ENCODE results near the gene MEX3C. TPM values are rescaled to one million over a fixed set of nuclear protein-coding genes. Genes with fewer than 3 reads are reported as not detected.

Gene MEX3C
- total and polyA plus RNA-seq, 5 donors from 2014 or later = 6.4 to 84.3 (median 10.2) TPM

GRCh38 chr18:51170664-51171063 lies 26.8 kb downstream of the MEX3C start:
- Mint-ChIP-seq H3K27ac (peak overlapping the region in 1 of 3 donors; percentile 82), H3K36me3 (peaks cover 8% of the 10 kb centered on the region), H3K4me3 (no peak overlapping the region), H3K9me3 (no peaks in the 10 kb centered on the region), H3K27me3 (peaks cover under 1% of the 10 kb centered on the region), H3K4me1 (peaks cover 26 to 68% (median 60%) of the 10 kb centered on the region in 4 donors)
- peak in 1 of 3 donors; percentile 55 for DNase-seq
- Histone ChIP-seq H3K27ac (ENCODE audit: insufficient read depth, low read length, poor library complexity, severe bottlenecking) (no peak overlapping the region), H3K4me1 (ENCODE audit: control insufficient read depth, insufficient read depth, low read length, poor library complexity, severe bottlenecking) (peaks cover 16% of the 10 kb centered on the region), H3K36me3 (ENCODE audit: control insufficient read depth, insufficient read depth, low read length) (peaks cover 15% of the 10 kb centered on the region), H3K9me3 (ENCODE audit: control insufficient read depth in 2 of 2, low read length in 2 of 2) (no peaks in the 10 kb centered on the region), H3K27me3 (ENCODE audit: control insufficient read depth, insufficient read depth, low read length) (no peaks in the 10 kb centered on the region), H3K4me3 (ENCODE audit: low read depth, low read length) (no peak overlapping the region)
- ATAC-seq (ENCODE audit: low read depth in 2 of 2) = no peak

GRCh38 chr18:51169731-51170130 lies 27.8 kb downstream of the MEX3C start:
- peaks cover 16% of the 10 kb centered on the region for H3K4me1 ChIP-seq (ENCODE audit: control insufficient read depth, insufficient read depth, low read length, poor library complexity, severe bottlenecking)
- peak overlapping the region; percentile 58 for H3K27ac ChIP-seq (ENCODE audit: insufficient read depth, low read length, poor library complexity, severe bottlenecking)
- peaks cover 5% of the 10 kb centered on the region for H3K36me3 Mint-ChIP-seq
- ATAC-seq (ENCODE audit: low read depth in 2 of 2) (no peak), DNase-seq (peak in 1 of 3 donors; percentile 45)
- H3K27ac Mint-ChIP-seq = peak overlapping the region; percentile 50 to 82 (median 73)
- H3K36me3 ChIP-seq (ENCODE audit: control insufficient read depth, insufficient read depth, low read length) = peaks cover 9% of the 10 kb centered on the region
- no peaks in the 10 kb centered on the region for H3K9me3 ChIP-seq (ENCODE audit: control insufficient read depth in 2 of 2, low read length in 2 of 2)
- peak overlapping the region in 2 of 4 donors; percentile 21 to 84 for H3K4me3 Mint-ChIP-seq
- peaks cover 6% of the 10 kb centered on the region for H3K27me3 Mint-ChIP-seq
- H3K4me3 ChIP-seq (ENCODE audit: low read depth, low read length) = peak overlapping the region; percentile 59
- H3K4me1 Mint-ChIP-seq = peaks cover 26 to 72% (median 57%) of the 10 kb centered on the region in 4 donors
- H3K9me3 Mint-ChIP-seq = no peaks in the 10 kb centered on the region
- no peaks in the 10 kb centered on the region for H3K27me3 ChIP-seq (ENCODE audit: control insufficient read depth, insufficient read depth, low read length)

GRCh38 chr18:51168960-51169662 lies 28.4 kb downstream of the MEX3C start:
- Mint-ChIP-seq H3K27me3 (peaks cover 6% of the 10 kb centered on the region), H3K4me3 (peak overlapping the region in 3 of 4 donors; percentile 16 to 50 (median 23)), H3K4me1 (peaks cover 26 to 69% (median 53%) of the 10 kb centered on the region in 4 donors), H3K27ac (peak overlapping the region; percentile 50 to 89 (median 82)), H3K36me3 (peaks cover 3% of the 10 kb centered on the region), H3K9me3 (no peaks in the 10 kb centered on the region)
- Histone ChIP-seq H3K4me3 (ENCODE audit: low read depth, low read length) (peak overlapping the region; percentile 59), H3K4me1 (ENCODE audit: control insufficient read depth, insufficient read depth, low read length, poor library complexity, severe bottlenecking) (peaks cover 16% of the 10 kb centered on the region), H3K9me3 (ENCODE audit: control insufficient read depth in 2 of 2, low read length in 2 of 2) (no peaks in the 10 kb centered on the region), H3K36me3 (ENCODE audit: control insufficient read depth, insufficient read depth, low read length) (peaks cover 6% of the 10 kb centered on the region), H3K27ac (ENCODE audit: insufficient read depth, low read length, poor library complexity, severe bottlenecking) (peak overlapping the region; percentile 58), H3K27me3 (ENCODE audit: control insufficient read depth, insufficient read depth, low read length) (no peaks in the 10 kb centered on the region)
- DNase-seq = peak in 2 of 3 donors; percentile 26 to 85
- ATAC-seq (ENCODE audit: low read depth in 2 of 2) = peak in 1 of 2 donors; percentile 57

GRCh38 chr18:51168026-51168742 lies 29.3 kb downstream of the MEX3C start:
- Histone ChIP-seq H3K27me3 (ENCODE audit: control insufficient read depth, insufficient read depth, low read length) (no peaks in the 10 kb centered on the region), H3K4me3 (ENCODE audit: low read depth, low read length) (no peak overlapping the region), H3K4me1 (ENCODE audit: control insufficient read depth, insufficient read depth, low read length, poor library complexity, severe bottlenecking) (peaks cover 16% of the 10 kb centered on the region), H3K27ac (ENCODE audit: insufficient read depth, low read length, poor library complexity, severe bottlenecking) (no peak overlapping the region), H3K9me3 (ENCODE audit: control insufficient read depth in 2 of 2, low read length in 2 of 2) (no peaks in the 10 kb centered on the region), H3K36me3 (ENCODE audit: control insufficient read depth, insufficient read depth, low read length) (peaks cover 3% of the 10 kb centered on the region)
- no peaks in the 10 kb centered on the region for H3K36me3 Mint-ChIP-seq
- peak overlapping the region in 3 of 4 donors; percentile 23 to 54 (median 44) for H3K4me3 Mint-ChIP-seq
- H3K9me3 Mint-ChIP-seq = no peaks in the 10 kb centered on the region
- DNase-seq = peak in 1 of 3 donors; percentile 44
- ATAC-seq (ENCODE audit: low read depth in 2 of 2) = no peak
- H3K27me3 Mint-ChIP-seq = peaks cover 6% of the 10 kb centered on the region
- peaks cover 25 to 62% (median 50%) of the 10 kb centered on the region in 4 donors for H3K4me1 Mint-ChIP-seq
- H3K27ac Mint-ChIP-seq = peak overlapping the region; percentile 50 to 89 (median 82)

GRCh38 chr18:51165296-51165695 lies 32.2 kb downstream of the MEX3C start:
- H3K4me1 Mint-ChIP-seq = peaks cover 5 to 51% (median 34%) of the 10 kb centered on the region in 4 donors
- no peaks in the 10 kb centered on the region for H3K36me3 Mint-ChIP-seq
- ATAC-seq (ENCODE audit: low read depth in 2 of 2) (no peak), DNase-seq (no peak)
- no peaks in the 10 kb centered on the region for H3K9me3 Mint-ChIP-seq
- Histone ChIP-seq H3K9me3 (ENCODE audit: control insufficient read depth in 2 of 2, low read length in 2 of 2) (no peaks in the 10 kb centered on the region), H3K4me1 (ENCODE audit: control insufficient read depth, insufficient read depth, low read length, poor library complexity, severe bottlenecking) (peaks cover 9% of the 10 kb centered on the region), H3K27ac (ENCODE audit: insufficient read depth, low read length, poor library complexity, severe bottlenecking) (no peak overlapping the region), H3K36me3 (ENCODE audit: control insufficient read depth, insufficient read depth, low read length) (no peaks in the 10 kb centered on the region), H3K27me3 (ENCODE audit: control insufficient read depth, insufficient read depth, low read length) (no peaks in the 10 kb centered on the region), H3K4me3 (ENCODE audit: low read depth, low read length) (no peak overlapping the region)
- no peak overlapping the region for H3K4me3 Mint-ChIP-seq
- H3K27me3 Mint-ChIP-seq = peaks cover 6% of the 10 kb centered on the region
- H3K27ac Mint-ChIP-seq = no peak overlapping the region

GRCh38 chr18:51164761-51165281 lies 32.7 kb downstream of the MEX3C start:
- H3K4me1 Mint-ChIP-seq = peaks cover 3 to 51% (median 30%) of the 10 kb centered on the region in 4 donors
- ATAC-seq (ENCODE audit: low read depth in 2 of 2) = no peak
- no peaks in the 10 kb centered on the region for H3K36me3 Mint-ChIP-seq
- DNase-seq = no peak
- Histone ChIP-seq H3K27me3 (ENCODE audit: control insufficient read depth, insufficient read depth, low read length) (no peaks in the 10 kb centered on the region), H3K4me1 (ENCODE audit: control insufficient read depth, insufficient read depth, low read length, poor library complexity, severe bottlenecking) (peaks cover 8% of the 10 kb centered on the region), H3K27ac (ENCODE audit: insufficient read depth, low read length, poor library complexity, severe bottlenecking) (no peak overlapping the region), H3K4me3 (ENCODE audit: low read depth, low read length) (no peak overlapping the region), H3K36me3 (ENCODE audit: control insufficient read depth, insufficient read depth, low read length) (no peaks in the 10 kb centered on the region), H3K9me3 (ENCODE audit: control insufficient read depth in 2 of 2, low read length in 2 of 2) (no peaks in the 10 kb centered on the region)
- H3K9me3 Mint-ChIP-seq = no peaks in the 10 kb centered on the region
- peaks cover 6% of the 10 kb centered on the region for H3K27me3 Mint-ChIP-seq
- no peak overlapping the region for H3K4me3 Mint-ChIP-seq
- H3K27ac Mint-ChIP-seq = no peak overlapping the region

- no peak for DNase-seq
- H3K27me3 Mint-ChIP-seq = peaks cover 6% of the 10 kb centered on the region
- Histone ChIP-seq H3K27me3 (ENCODE audit: control insufficient read depth, insufficient read depth, low read length) (no peaks in the 10 kb centered on the region), H3K9me3 (ENCODE audit: control insufficient read depth in 2 of 2, low read length in 2 of 2) (no peaks in the 10 kb centered on the region), H3K36me3 (ENCODE audit: control insufficient read depth, insufficient read depth, low read length) (no peaks in the 10 kb centered on the region), H3K4me3 (ENCODE audit: low read depth, low read length) (no peak overlapping the region), H3K27ac (ENCODE audit: insufficient read depth, low read length, poor library complexity, severe bottlenecking) (no peak overlapping the region), H3K4me1 (ENCODE audit: control insufficient read depth, insufficient read depth, low read length, poor library complexity, severe bottlenecking) (peaks cover 3% of the 10 kb centered on the region)
- H3K36me3 Mint-ChIP-seq = no peaks in the 10 kb centered on the region
- H3K27ac Mint-ChIP-seq = no peak overlapping the region
- H3K4me3 Mint-ChIP-seq = no peak overlapping the region
- no peaks in the 10 kb centered on the region for H3K9me3 Mint-ChIP-seq
- peaks cover 0 to 51% (median 26%) of the 10 kb centered on the region in 4 donors for H3K4me1 Mint-ChIP-seq
- no peak for ATAC-seq (ENCODE audit: low read depth in 2 of 2)
These were observed 33.1 kb downstream of the MEX3C start for GRCh38 chr18:51164342-51164741.

Measured in CD4-positive, CD25-positive, alpha-beta regulatory T cell (primary cell).